Keratinocyte (primary cell): Measurements from ENCODE around the gene TAF6. TPM values are rescaled to one million over a fixed set of nuclear protein-coding genes. Genes with fewer than 3 reads are reported as not detected.

Source experiments
- DNase-seq: peaks from one replicate; pipeline ENCODE4 v3.0.0-alpha.2; 2011; ENCODE audit warnings: low read depth, missing footprints, low spot score
- FAIRE-seq: peaks from 2 replicates; lab custom pipeline; 2011; peaks lifted over from hg19 to GRCh38; lab: Jason Lieb, UNC
- H2AFZ ChIP-seq: 2 replicates; pipeline ENCODE4 v1.6.0; 2012; ENCODE audit warnings: low read length, control low read depth, inconsistent platforms; ENCODE audit not compliant: control insufficient read depth
- H3K27ac ChIP-seq: 2 replicates; pipeline ENCODE4 v1.5.1; 2011; ENCODE audit warnings: low read length; ENCODE audit not compliant: control insufficient read depth, insufficient read depth
- H3K27me3 ChIP-seq: 3 replicates; pipeline ENCODE4 v1.6.0; 2011; ENCODE audit warnings: low read length; ENCODE audit not compliant: control insufficient read depth, insufficient read depth; ENCODE audit errors: extremely low read depth
- H3K36me3 ChIP-seq, 2 experiments: 2 replicates in 1 of 2; 3 replicates in 1 of 2; pipeline ENCODE4 v1.5.1; 2011; ENCODE audit warnings: low read length in 2 of 2, mild to moderate bottlenecking in 1 of 2; ENCODE audit not compliant: control insufficient read depth in 2 of 2, insufficient read depth in 2 of 2; ENCODE audit errors: extremely low read depth in 1 of 2
- H3K4me1 ChIP-seq: 3 replicates; pipeline ENCODE4 v1.5.1; 2011; ENCODE audit warnings: low read length; ENCODE audit not compliant: control insufficient read depth, insufficient read depth; ENCODE audit errors: extremely low read depth
- H3K4me2 ChIP-seq: 3 replicates; pipeline ENCODE4 v1.6.0; 2011; ENCODE audit warnings: low read depth, low read length; ENCODE audit not compliant: control insufficient read depth, insufficient read depth; ENCODE audit errors: extremely low read depth
- H3K4me3 ChIP-seq, 3 experiments: fragments of 200-600 bp in 1 of 3; sonication (generic) in 1 of 3; 2 replicates in 2 of 3; 3 replicates in 1 of 3; pipeline ENCODE4 v1.5.1; 2011 to 2016; ENCODE audit warnings: low read length in 3 of 3, mild to moderate bottlenecking in 3 of 3, control low read depth in 2 of 3, inconsistent platforms in 1 of 3, low read depth in 1 of 3, mixed read lengths in 1 of 3, mixed run types in 1 of 3, moderate library complexity in 1 of 3; ENCODE audit not compliant: control insufficient read depth in 2 of 3, insufficient read depth in 2 of 3; ENCODE audit errors: extremely low read depth in 1 of 3
- H3K79me2 ChIP-seq: 2 replicates; pipeline ENCODE4 v1.6.0; 2012; ENCODE audit warnings: low read length; ENCODE audit not compliant: control insufficient read depth, insufficient read depth
- H3K9ac ChIP-seq: 3 replicates; pipeline ENCODE4 v1.6.0; 2011; ENCODE audit warnings: low read length; ENCODE audit not compliant: control insufficient read depth, insufficient read depth; ENCODE audit errors: extremely low read depth
- H3K9me1 ChIP-seq: 3 replicates; pipeline ENCODE4 v1.6.0; 2011; ENCODE audit warnings: low read length; ENCODE audit not compliant: control insufficient read depth, insufficient read depth; ENCODE audit errors: extremely low read depth
- H3K9me3 ChIP-seq: 2 replicates; pipeline ENCODE4 v1.5.1; 2012; ENCODE audit warnings: low read depth, low read length; ENCODE audit not compliant: control insufficient read depth
- H4K20me1 ChIP-seq: 3 replicates; pipeline ENCODE4 v1.6.0; 2011; ENCODE audit warnings: low read length; ENCODE audit not compliant: control insufficient read depth, insufficient read depth; ENCODE audit errors: extremely low read depth
- EZH2 ChIP-seq: IDR thresholded peaks from one replicate; pipeline ENCODE4 v1.6.1; 2012; ENCODE audit warnings: inconsistent platforms, mild to moderate bottlenecking, low read length, moderate library complexity
- dilution Hi-C: fragments of 300-500 bp; cut with MboI; formaldehyde crosslinking; loops from one replicate; pipeline ENCODE4 v1.7.0; 2020; ENCODE audit warnings: low sequenced_read_pairs; ENCODE audit not compliant: extremely low pct_ligation_motif_present
- polyA plus RNA-seq, 5 experiments: library from polyadenylated mRNA; depleted of rRNA in 3 of 5; stranded (reverse) in 3 of 5; stranded (forward) in 1 of 5; unstranded in 1 of 5; fragments of >200 nt; gene quantifications; 1 replicate in 1 of 5; 2 replicates in 3 of 5; 3 replicates in 1 of 5; pipeline versions ENCODE4 v1.2.1 to v1.2.3, GENCODE V29; 2011 to 2012; ENCODE audit warnings: missing spikeins in 2 of 5, low read depth in 1 of 5, low replicate concordance in 1 of 5
- TF ChIP-seq, protein P1 (sequence below), 3 experiments: IDR thresholded peaks in 1 of 3; conservative IDR thresholded peaks in 1 of 3; optimal IDR thresholded peaks in 1 of 3; 2 replicates in 2 of 3; 3 replicates in 1 of 3; pipeline versions ENCODE3 to v1.5.1; 2011; ENCODE audit warnings: low read length in 3 of 3, mild to moderate bottlenecking in 3 of 3, moderate library complexity in 2 of 3, control low read depth in 1 of 3, inconsistent platforms in 1 of 3; ENCODE audit not compliant: insufficient read depth in 2 of 3; ENCODE audit errors: extremely low read depth in 1 of 3

The TAF6 gene
- polyA plus RNA-seq, 1 donor (not counting 4 experiments of a cell fraction or from before 2014, with no cell fraction given) = 7.6 TPM

- dilution Hi-C loops = no loop called here
- Histone ChIP-seq H3K36me3 (peaks cover 16 to 28% of the 10 kb centered on the region in 2 experiments), H3K27me3 (no peaks in the 10 kb centered on the region), H3K4me3 (no peak overlapping the region), H3K9ac (no peak overlapping the region), H2AFZ (no peak overlapping the region), H3K9me1 (no peaks in the 10 kb centered on the region), H3K27ac (no peak overlapping the region), H3K4me1 (peaks cover 29% of the 10 kb centered on the region), H3K79me2 (peaks cover 17% of the 10 kb centered on the region), H3K9me3 (no peaks in the 10 kb centered on the region), H4K20me1 (peaks cover 7% of the 10 kb centered on the region), H3K4me2 (no peak overlapping the region)
- no peak for FAIRE-seq
- TF ChIP-seq EZH2 = no peak
- TF ChIP-seq, protein P1, sequence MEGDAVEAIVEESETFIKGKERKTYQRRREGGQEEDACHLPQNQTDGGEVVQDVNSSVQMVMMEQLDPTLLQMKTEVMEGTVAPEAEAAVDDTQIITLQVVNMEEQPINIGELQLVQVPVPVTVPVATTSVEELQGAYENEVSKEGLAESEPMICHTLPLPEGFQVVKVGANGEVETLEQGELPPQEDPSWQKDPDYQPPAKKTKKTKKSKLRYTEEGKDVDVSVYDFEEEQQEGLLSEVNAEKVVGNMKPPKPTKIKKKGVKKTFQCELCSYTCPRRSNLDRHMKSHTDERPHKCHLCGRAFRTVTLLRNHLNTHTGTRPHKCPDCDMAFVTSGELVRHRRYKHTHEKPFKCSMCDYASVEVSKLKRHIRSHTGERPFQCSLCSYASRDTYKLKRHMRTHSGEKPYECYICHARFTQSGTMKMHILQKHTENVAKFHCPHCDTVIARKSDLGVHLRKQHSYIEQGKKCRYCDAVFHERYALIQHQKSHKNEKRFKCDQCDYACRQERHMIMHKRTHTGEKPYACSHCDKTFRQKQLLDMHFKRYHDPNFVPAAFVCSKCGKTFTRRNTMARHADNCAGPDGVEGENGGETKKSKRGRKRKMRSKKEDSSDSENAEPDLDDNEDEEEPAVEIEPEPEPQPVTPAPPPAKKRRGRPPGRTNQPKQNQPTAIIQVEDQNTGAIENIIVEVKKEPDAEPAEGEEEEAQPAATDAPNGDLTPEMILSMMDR (optimal IDR thresholded peaks at IDR 0.05 in 1 of 3, IDR thresholded peaks at IDR 0.05 in 1 of 3, conservative IDR thresholded peaks at IDR 0.05 in 1 of 3; ENCODE audit: extremely low read depth in 1 of 3, insufficient read depth in 2 of 3, low read length in 3 of 3) = no peak
- no peak for DNase-seq
Observed at GRCh38 chr7:100153708-100154535, 34.8 kb upstream of the TAF6 start.

GRCh38 chr7:100152937-100153666 is 33.9 kb upstream of the TAF6 start:
- Histone ChIP-seq H3K4me1 (peaks cover 30% of the 10 kb centered on the region), H2AFZ (no peak overlapping the region), H3K9ac (no peak overlapping the region), H3K9me3 (no peaks in the 10 kb centered on the region), H3K27ac (no peak overlapping the region), H3K4me3 (no peak overlapping the region), H4K20me1 (peaks cover 7% of the 10 kb centered on the region), H3K4me2 (no peak overlapping the region), H3K27me3 (no peaks in the 10 kb centered on the region), H3K36me3 (peaks cover 16 to 28% of the 10 kb centered on the region in 2 experiments), H3K79me2 (peaks cover 19% of the 10 kb centered on the region), H3K9me1 (no peaks in the 10 kb centered on the region)
- no peak for FAIRE-seq
- TF ChIP-seq EZH2 = no peak
- TF ChIP-seq, protein P1 (optimal IDR thresholded peaks at IDR 0.05 in 1 of 3, IDR thresholded peaks at IDR 0.05 in 1 of 3, conservative IDR thresholded peaks at IDR 0.05 in 1 of 3; ENCODE audit: extremely low read depth in 1 of 3, insufficient read depth in 2 of 3, low read length in 3 of 3) = no peak
- no peak for DNase-seq
- dilution Hi-C loops = no loop called here
